ENCODE data around the gene FRMD5. TPM values are rescaled to one million over a fixed set of nuclear protein-coding genes. Genes with fewer than 3 reads are reported as not detected.

FRMD5 gene
- total RNA-seq, 4 donors from 2014 or later = 0.40 to 1.5 (median 1.1) TPM; not detected in 1

- intact Hi-C loops (cut with DNase I; ENCODE audit: low total_unique reads) = no loop called here
- no peaks in the 10 kb centered on the region for H3K27me3 ChIP-seq
- TF ChIP-seq EP300 (IDR thresholded peaks at IDR 0.05; ENCODE audit: low read depth) = no peak
- TF ChIP-seq POLR2AphosphoS5 (IDR thresholded peaks at IDR 0.05) = no peak
- H3K36me3 ChIP-seq = no peaks in the 10 kb centered on the region
- no peaks in the 10 kb centered on the region for H3K4me1 ChIP-seq
- in situ Hi-C loops (cut with MboI; ENCODE audit: low pct_ligation_motif_present in 1 of 4, low pct_unique_long_range_greater_than_20kb in 1 of 4, low sequenced_read_pairs in 3 of 4) = no loop called here
- no peak overlapping the region for H3K27ac ChIP-seq
- no peak for DNase-seq
- H3K4me3 ChIP-seq = no peak overlapping the region
- no peaks in the 10 kb centered on the region for H3K9me3 ChIP-seq
- 82 to 90% methylated on average over 2 to 3 of the region's 3 CpGs for WGBS, 2 donors (ENCODE audit: low coverage in 1 of 2)
These were observed 100.3 kb downstream of the FRMD5 start for GRCh38 chr15:44094781-44095180.

GRCh38 chr15:44093836-44094235 is 101.2 kb downstream of the FRMD5 start:
- no peak for DNase-seq
- no peaks in the 10 kb centered on the region for H3K36me3 ChIP-seq
- no peak overlapping the region for H3K27ac ChIP-seq
- H3K4me1 ChIP-seq = no peaks in the 10 kb centered on the region
- no peak overlapping the region for H3K4me3 ChIP-seq
- no peaks in the 10 kb centered on the region for H3K9me3 ChIP-seq
- intact Hi-C loops (cut with DNase I; ENCODE audit: low total_unique reads) (no loop called here), in situ Hi-C loops (cut with MboI; ENCODE audit: low pct_ligation_motif_present in 1 of 4, low pct_unique_long_range_greater_than_20kb in 1 of 4, low sequenced_read_pairs in 3 of 4) (no loop called here)
- H3K27me3 ChIP-seq = no peaks in the 10 kb centered on the region
- WGBS, 2 donors (ENCODE audit: low coverage in 1 of 2) = 80 to 97% methylated on average over 2 to 3 of the region's 3 CpGs
- no peak for TF ChIP-seq POLR2A (IDR thresholded peaks at IDR 0.05)
- TF ChIP-seq EP300 (IDR thresholded peaks at IDR 0.05; ENCODE audit: low read depth) = no peak
- TF ChIP-seq, protein P1, sequence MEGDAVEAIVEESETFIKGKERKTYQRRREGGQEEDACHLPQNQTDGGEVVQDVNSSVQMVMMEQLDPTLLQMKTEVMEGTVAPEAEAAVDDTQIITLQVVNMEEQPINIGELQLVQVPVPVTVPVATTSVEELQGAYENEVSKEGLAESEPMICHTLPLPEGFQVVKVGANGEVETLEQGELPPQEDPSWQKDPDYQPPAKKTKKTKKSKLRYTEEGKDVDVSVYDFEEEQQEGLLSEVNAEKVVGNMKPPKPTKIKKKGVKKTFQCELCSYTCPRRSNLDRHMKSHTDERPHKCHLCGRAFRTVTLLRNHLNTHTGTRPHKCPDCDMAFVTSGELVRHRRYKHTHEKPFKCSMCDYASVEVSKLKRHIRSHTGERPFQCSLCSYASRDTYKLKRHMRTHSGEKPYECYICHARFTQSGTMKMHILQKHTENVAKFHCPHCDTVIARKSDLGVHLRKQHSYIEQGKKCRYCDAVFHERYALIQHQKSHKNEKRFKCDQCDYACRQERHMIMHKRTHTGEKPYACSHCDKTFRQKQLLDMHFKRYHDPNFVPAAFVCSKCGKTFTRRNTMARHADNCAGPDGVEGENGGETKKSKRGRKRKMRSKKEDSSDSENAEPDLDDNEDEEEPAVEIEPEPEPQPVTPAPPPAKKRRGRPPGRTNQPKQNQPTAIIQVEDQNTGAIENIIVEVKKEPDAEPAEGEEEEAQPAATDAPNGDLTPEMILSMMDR (IDR thresholded peaks at IDR 0.05) = no peak
- TF ChIP-seq POLR2AphosphoS5 (IDR thresholded peaks at IDR 0.05) = no peak

- TF ChIP-seq EP300 (IDR thresholded peaks at IDR 0.05; ENCODE audit: low read depth) (no peak), POLR2AphosphoS5 (IDR thresholded peaks at IDR 0.05) (no peak), POLR2A (IDR thresholded peaks at IDR 0.05) (no peak)
- TF ChIP-seq, protein P1 (IDR thresholded peaks at IDR 0.05) = no peak
- H3K4me1 ChIP-seq = no peaks in the 10 kb centered on the region
- no peak overlapping the region for H3K4me3 ChIP-seq
- no peaks in the 10 kb centered on the region for H3K9me3 ChIP-seq
- intact Hi-C loops (cut with DNase I; ENCODE audit: low total_unique reads) (no loop called here), in situ Hi-C loops (cut with MboI; ENCODE audit: low pct_ligation_motif_present in 1 of 4, low pct_unique_long_range_greater_than_20kb in 1 of 4, low sequenced_read_pairs in 3 of 4) (no loop called here)
- H3K27ac ChIP-seq = no peak overlapping the region
- no peaks in the 10 kb centered on the region for H3K27me3 ChIP-seq
- DNase-seq = no peak
- WGBS, 2 donors (ENCODE audit: low coverage in 1 of 2) = 54 to 70% methylated on average over 2 of the region's 2 CpGs
- H3K36me3 ChIP-seq = no peaks in the 10 kb centered on the region
These were observed 102.8 kb downstream of the FRMD5 start for GRCh38 chr15:44092221-44092620.

DNA sequence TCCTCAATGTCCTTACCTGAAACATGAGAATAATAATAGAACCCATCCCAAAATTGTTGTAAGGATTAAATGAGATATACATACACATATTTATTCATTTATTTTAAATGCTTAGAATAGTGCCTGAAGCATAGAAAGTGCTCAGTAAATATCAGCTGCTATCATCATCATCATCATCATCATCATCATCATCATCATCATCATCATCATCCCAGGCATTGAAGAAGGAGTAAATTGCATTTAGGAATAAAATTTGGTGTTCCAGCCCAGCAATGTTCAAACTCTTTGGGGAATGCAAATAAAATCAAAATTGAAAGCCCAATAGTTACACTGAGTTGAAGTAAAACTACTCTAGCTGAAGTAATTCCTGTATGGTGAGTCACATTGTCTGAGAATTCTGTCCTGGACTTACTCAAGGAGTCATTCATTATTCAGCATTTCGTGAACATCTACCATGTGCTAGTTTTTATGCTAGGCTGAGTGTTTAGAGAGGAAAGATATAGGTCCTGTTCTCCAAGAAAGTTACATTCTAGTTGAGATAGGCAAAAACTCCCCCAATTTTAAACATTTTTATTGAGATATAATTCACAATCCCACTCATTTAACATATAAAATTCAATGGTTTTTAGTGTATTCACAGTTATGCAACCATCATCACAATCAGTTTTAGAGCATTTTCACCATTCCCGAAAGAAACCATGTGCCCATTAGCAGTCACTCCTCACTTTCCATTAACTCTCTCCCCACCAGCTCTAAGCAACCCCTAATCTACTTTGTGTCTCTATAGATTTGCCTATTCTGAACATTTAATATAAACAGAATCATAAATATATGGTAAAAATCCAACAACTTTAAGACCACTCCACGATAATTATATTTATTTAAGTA is 107.2 kb downstream of the FRMD5 start:
- Histone ChIP-seq H3K4me1 (no peaks in the 10 kb centered on the region), H3K9me3 (no peaks in the 10 kb centered on the region), H3K27ac (no peak overlapping the region), H3K27me3 (no peaks in the 10 kb centered on the region), H3K4me3 (no peak overlapping the region), H3K36me3 (no peaks in the 10 kb centered on the region)
- no peak for TF ChIP-seq POLR2A (IDR thresholded peaks at IDR 0.05)
- TF ChIP-seq EP300 (IDR thresholded peaks at IDR 0.05; ENCODE audit: low read depth) = no peak
- no peak for TF ChIP-seq POLR2AphosphoS5 (IDR thresholded peaks at IDR 0.05)
- TF ChIP-seq, protein P1 (IDR thresholded peaks at IDR 0.05) = no peak
- WGBS, 2 donors (ENCODE audit: low coverage in 1 of 2) = 65 to 75% methylated on average over 3 of the region's 3 CpGs
- DNase-seq = no peak
- intact Hi-C loops (cut with DNase I; ENCODE audit: low total_unique reads) = no loop called here
- in situ Hi-C loops (cut with MboI; ENCODE audit: low pct_ligation_motif_present in 1 of 4, low pct_unique_long_range_greater_than_20kb in 1 of 4, low sequenced_read_pairs in 3 of 4) = no loop called here
